ENCODE results near the gene PRKCI. TPM values are rescaled to one million over a fixed set of nuclear protein-coding genes. Genes with fewer than 3 reads are reported as not detected.
"Not testable (repeated sequence)": the region's sequence is repeated elsewhere in the genome, so short reads cannot be mapped to it uniquely, and the experiment has no call there.

Gene PRKCI
- total RNA-seq, 1 donor from 2014 or later, result 43.2 TPM

DNA sequence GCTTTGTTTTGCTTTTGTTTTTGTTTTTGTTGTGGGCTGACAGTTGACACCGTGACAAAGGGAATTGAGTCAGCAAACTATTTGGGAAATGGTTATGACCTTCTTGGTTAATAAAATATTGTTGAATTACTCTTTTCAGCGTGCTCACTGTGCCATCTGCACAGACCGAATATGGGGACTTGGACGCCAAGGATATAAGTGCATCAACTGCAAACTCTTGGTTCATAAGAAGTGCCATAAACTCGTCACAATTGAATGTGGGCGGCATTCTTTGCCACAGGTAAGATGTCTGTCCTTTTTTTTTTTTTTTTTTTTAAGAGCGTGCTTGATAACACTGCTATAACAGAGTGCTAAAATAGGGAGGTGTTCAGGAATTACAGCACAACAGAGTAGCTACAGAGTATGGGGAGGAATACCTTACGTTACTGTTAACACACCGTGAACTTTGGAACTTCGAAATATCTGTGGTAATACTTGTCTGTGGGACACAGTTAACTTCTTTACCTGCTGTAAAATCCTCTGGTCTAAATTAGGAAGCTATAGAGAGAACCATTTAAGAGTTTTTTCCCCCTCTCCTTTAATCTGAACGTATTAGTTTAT lies 48.2 kb downstream of the PRKCI start:
- Histone ChIP-seq H3K27me3 (no peaks in the 10 kb centered on the region), H3K4me3 (no peak overlapping the region), H3K36me3 (peaks cover 73% of the 10 kb centered on the region), H3K4me1 (no peaks in the 10 kb centered on the region), H3K27ac (no peak overlapping the region), H3K9me3 (no peaks in the 10 kb centered on the region)
- intact Hi-C loops (cut with DNase I), result no loop called here
- ATAC-seq (no peak), DNase-seq (no peak)
- no peak for TF ChIP-seq CTCF (IDR thresholded peaks at IDR 0.05)

GRCh38 chr3:170274641-170275040 lies 52.4 kb downstream of the PRKCI start:
- Histone ChIP-seq H3K36me3 (peaks cover 72% of the 10 kb centered on the region), H3K4me3 (no peak overlapping the region), H3K27me3 (no peaks in the 10 kb centered on the region), H3K27ac (no peak overlapping the region), H3K9me3 (no peaks in the 10 kb centered on the region), H3K4me1 (no peaks in the 10 kb centered on the region)
- ATAC-seq (no peak), DNase-seq (no peak)
- no peak for TF ChIP-seq CTCF (IDR thresholded peaks at IDR 0.05)
- intact Hi-C loops (cut with DNase I), result no loop called here

GRCh38 chr3:170275832-170276231 lies 53.6 kb downstream of the PRKCI start:
- Histone ChIP-seq H3K9me3 (no peaks in the 10 kb centered on the region), H3K27me3 (no peaks in the 10 kb centered on the region), H3K4me3 (no peak overlapping the region), H3K27ac (no peak overlapping the region), H3K36me3 (peaks cover 61% of the 10 kb centered on the region), H3K4me1 (no peaks in the 10 kb centered on the region)
- TF ChIP-seq CTCF (IDR thresholded peaks at IDR 0.05), result no peak
- DNase-seq, result no peak
- intact Hi-C loops (cut with DNase I), result no loop called here
- ATAC-seq, result no peak

- DNase-seq; H3K4me1 ChIP-seq; H3K4me3 ChIP-seq; intact Hi-C loops (cut with DNase I); ATAC-seq; H3K9me3 ChIP-seq; H3K27me3 ChIP-seq; H3K27ac ChIP-seq: not testable (repeated sequence)
- H3K36me3 ChIP-seq, result peaks cover 52% of the 10 kb centered on the region
Measured at GRCh38 chr3:170277311-170277710, 55.1 kb downstream of the PRKCI start.

- Histone ChIP-seq H3K27me3 (no peaks in the 10 kb centered on the region), H3K9me3 (no peaks in the 10 kb centered on the region), H3K4me1 (no peaks in the 10 kb centered on the region), H3K27ac (no peak overlapping the region), H3K4me3 (no peak overlapping the region), H3K36me3 (peaks cover 45% of the 10 kb centered on the region)
- no peak for TF ChIP-seq CTCF (IDR thresholded peaks at IDR 0.05)
- DNase-seq, result no peak
- intact Hi-C loops (cut with DNase I), result no loop called here
- no peak for ATAC-seq
Measured at GRCh38 chr3:170277833-170278580, 55.8 kb downstream of the PRKCI start.

DNA sequence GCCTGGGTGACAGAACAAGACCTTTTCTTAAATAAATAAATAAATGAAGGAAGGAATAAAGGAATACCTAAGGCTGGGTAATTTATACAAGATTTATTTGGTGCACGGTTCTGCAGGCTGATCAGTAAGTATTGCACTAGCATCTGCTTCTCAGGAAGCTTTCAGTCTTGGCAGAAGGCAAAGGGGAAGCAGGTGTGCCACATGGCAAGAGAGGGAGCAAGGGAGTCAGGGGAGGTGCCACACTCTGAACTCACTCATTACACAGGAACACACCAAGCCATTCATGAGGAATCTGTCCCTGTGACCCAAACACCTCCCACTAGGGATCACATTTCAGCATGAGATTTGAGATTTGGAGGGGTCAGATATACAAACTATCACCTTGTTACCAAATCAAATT lies 56.4 kb downstream of the PRKCI start:
- peaks cover 40% of the 10 kb centered on the region for H3K36me3 ChIP-seq
- intact Hi-C loops (cut with DNase I), result no loop called here

More for the DNA sequence above, 56.4 kb downstream of the PRKCI start:
- Histone ChIP-seq H3K27me3 (no peaks in the 10 kb centered on the region), H3K9me3 (no peaks in the 10 kb centered on the region), H3K27ac (no peak overlapping the region), H3K4me1 (no peaks in the 10 kb centered on the region), H3K4me3 (no peak overlapping the region)
- DNase-seq (no peak), ATAC-seq (no peak)
- TF ChIP-seq CTCF (IDR thresholded peaks at IDR 0.05), result no peak

All from upper lobe of right lung (tissue), 1 donor.